DMS153 treated with DMSO at 0.1 percent for 48 hours (cell line): ENCODE data around the gene DOC2B.

Experiments used
- DNase-seq: peaks from one replicate; lab custom pipeline; 2025; ENCODE audit not compliant: unreplicated experiment; lab: John Stamatoyannopoulos, UW

The DOC2B gene

GRCh38 chr17:164303-165235 lies 16.9 kb downstream of the DOC2B start:
- no peak for DNase-seq

DNA sequence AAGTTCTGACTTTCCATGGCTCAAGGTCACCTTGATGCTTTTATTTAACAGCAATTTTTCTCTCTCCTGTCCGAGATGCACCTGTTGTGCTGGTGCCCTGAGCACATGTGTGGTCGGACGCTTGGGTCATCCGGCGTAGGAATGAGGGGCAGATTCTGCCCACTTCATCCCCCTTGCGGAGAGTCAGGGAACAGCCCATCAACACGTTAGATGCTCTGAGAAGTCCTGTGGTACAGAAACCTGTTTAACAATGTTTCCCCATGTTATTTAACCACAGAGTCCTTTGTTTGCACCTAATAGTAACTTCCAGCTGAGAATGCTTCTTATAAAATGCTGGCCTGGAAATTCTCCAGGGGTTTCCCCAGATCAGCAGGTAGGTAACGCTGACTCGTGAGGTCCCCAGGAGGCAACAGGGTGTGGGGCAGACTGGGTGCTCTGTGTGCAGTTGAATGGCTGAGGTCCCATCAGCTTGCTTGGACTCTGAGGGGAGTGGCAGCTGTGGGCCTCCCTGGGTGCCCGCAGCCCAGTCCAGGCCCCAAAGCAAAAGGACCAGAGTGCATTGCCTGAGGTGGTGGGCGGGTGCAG lies 17.8 kb downstream of the DOC2B start:
- no peak for DNase-seq

- DNase-seq, result no peak
Observed at GRCh38 chr17:162689-163088, 18.8 kb downstream of the DOC2B start.

- DNase-seq, result no peak
Observed at GRCh38 chr17:161481-161880, 20.0 kb downstream of the DOC2B start.

DNA sequence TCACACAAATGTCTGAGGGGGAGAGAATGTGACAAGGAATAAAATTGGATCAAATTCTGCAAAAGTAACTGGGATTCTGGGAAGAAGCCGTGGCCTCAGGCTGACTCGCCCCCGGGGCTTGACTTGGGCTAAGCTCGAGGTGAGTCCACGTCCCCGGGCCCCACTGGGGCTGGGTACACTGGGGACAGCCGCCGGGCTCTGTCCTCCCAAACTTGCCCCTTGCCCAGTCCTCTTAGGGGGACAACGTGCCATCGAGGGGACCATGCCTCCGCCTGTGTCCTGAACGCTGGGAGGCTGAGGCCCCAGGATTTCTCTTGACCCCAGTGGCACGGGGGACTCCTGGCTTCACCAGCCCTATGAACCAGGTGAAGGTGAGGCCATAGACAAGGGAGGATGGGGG lies 21.1 kb downstream of the DOC2B start:
- no peak for DNase-seq

- DNase-seq, result no peak
Observed at GRCh38 chr17:159609-160008, 21.8 kb downstream of the DOC2B start.

DNA sequence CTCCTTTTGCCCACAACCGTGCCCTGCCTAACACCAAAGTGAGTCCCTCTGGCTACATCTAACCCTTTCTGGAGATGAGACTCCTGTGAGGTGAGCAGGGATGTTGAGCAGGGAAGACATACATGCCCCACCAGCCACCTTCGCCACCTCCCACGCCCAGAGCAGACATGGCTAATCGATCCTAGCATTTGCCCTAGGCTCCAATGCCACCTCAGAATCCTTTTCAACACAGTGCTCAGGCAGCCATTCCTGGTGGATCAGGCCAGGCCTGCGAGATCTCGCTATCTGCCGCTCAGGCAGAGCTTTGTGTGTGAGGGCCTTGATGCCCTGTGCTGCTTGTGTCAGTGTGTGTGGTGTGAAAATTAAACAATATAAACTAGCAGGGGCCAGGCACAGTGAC lies 23.1 kb downstream of the DOC2B start:
- DNase-seq, result no peak

GRCh38 chr17:157901-158300 lies 23.5 kb downstream of the DOC2B start:
- no peak for DNase-seq

GRCh38 chr17:156946-157345 lies 24.5 kb downstream of the DOC2B start:
- no peak for DNase-seq

DNA sequence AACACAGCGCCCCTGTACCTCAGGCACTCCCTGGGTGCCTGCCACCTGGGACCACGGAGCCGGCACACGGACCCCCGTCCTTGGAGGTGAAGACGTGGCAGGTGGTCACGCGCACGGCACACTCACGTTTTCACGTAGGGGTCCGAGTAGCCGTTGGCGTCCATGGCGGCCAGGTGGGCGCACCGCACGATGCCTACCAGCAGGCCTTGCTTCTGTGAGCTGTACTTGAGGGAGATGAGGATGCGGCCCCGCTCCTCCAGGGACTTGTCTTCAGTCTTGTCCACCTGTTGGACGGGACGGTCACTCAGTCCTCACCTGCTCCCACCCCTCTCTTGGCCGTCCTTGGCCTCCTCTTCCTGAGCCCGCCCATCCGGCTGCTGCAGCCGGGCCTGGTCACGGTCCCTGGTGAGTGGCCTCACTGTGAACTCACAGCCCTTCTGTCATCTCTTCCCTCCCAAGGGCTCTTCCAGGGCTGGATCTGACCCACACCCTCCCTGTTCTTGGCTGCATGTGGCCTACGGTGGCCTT lies 25.3 kb downstream of the DOC2B start:
- DNase-seq, result no peak

GRCh38 chr17:155576-155975 lies 25.9 kb downstream of the DOC2B start:
- DNase-seq, result no peak

- DNase-seq, result no peak
Observed at GRCh38 chr17:153851-154250, 27.6 kb downstream of the DOC2B start.

DNA sequence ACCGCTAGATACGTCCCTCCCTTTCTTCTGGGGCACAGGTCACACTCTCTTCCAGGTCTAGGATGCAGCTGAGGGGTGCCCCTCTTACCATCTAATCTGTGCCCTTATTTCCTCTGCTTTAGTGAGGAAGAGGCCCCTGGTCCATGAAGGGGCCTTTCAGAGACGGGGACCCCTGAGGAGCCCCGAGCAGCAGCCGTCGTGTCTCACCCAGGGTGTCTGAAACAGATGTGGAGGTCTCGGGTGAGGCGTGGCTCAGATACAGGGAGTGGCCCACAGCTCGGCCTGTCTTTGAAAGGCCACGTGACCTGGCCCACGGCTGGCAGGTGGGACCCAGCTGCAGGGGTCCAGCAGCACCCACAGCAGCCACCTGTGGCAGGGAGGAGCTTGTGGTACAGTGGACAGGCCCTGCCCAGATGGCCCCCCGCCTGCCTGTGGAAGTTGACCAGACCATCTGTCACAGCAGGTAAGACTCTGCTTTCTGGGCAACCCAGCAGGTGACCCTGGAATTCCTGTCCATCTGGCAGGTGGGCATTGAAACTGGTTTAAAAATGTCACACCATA lies 28.5 kb downstream of the DOC2B start:
- DNase-seq, result no peak

GRCh38 chr17:151886-152859 lies 29.3 kb downstream of the DOC2B start:
- no peak for DNase-seq

DNA sequence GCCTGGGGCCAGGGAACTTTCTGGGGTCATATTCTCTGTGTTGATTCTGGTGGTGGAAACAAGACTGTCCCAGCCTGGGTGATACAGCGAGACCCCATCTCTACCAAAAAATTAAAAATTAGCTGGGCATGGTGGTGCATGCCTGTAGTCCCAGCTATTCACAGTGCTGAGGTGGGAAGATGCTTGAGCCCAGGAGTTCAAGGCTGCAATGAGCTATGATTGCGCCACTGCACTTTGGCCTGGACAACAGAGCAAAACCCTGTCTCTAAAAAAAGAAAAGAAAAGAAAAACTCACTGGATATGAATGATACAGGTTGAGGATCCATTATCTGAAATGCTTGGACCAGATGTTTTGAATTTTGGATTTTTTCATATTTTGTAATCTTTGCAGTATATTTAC lies 30.4 kb downstream of the DOC2B start:
- no peak for DNase-seq

DNA sequence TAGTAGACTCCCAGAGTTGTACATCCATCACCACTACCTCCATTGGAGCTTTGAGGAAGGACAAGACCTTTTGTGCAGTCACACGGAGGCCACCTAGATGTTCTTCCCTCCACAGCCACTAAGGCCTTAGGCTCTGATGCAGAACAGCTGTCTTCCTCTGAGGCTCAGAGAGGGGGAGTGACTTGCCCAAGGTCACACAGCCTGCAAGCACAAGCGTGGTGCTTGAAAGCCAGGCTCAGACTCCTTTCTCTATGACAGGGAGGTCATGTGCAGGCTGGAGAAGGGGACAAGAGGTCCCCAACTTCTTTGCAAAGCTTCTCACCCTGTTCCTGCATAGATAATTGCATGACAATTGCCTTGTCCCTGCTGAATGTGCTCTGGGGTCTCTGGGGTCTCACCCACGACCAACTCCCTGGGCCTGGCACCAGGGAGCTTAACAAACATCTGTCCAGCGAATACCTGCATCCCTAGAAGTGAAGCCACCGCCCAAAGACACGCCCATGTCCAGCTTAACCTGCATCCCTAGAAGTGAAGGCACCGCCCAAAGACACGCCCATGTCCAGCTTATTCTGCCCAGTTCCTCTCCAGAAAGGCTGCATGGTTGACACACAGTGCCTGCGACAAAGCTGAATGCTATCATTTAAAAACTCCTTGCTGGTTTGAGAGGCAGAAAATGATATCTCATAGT lies 31.4 kb downstream of the DOC2B start:
- no peak for DNase-seq

- no peak for DNase-seq
Observed at GRCh38 chr17:149231-149630, 32.2 kb downstream of the DOC2B start.

GRCh38 chr17:148757-149156 lies 32.7 kb downstream of the DOC2B start:
- no peak for DNase-seq

- no peak for DNase-seq
Observed at GRCh38 chr17:147796-148740, 33.4 kb downstream of the DOC2B start.
